HCT116 (cell line): ENCODE measurements around the gene CFAP57.
A peak's percentile ranks its signal among the peaks of the same experiment; 100 is the strongest.

Experiments
- EZH2 ChIP-seq: fragments of 200-600 bp; sonication (generic); IDR thresholded peaks from 2 replicates; pipeline ENCODE4 v1.6.1; 2017; ENCODE audit warnings: antibody characterized with exemption, mixed run types
- EZH2phosphoT487 ChIP-seq: fragments of 200-600 bp; IDR thresholded peaks from 2 replicates; pipeline ENCODE4 v1.6.1; 2018; ENCODE audit warnings: antibody characterized with exemption, borderline replicate concordance
- FOSL1 ChIP-seq: IDR thresholded peaks from 2 replicates; pipeline ENCODE4 v1.6.1; 2012; ENCODE audit warnings: low read depth
- POLR2AphosphoS5 ChIP-seq: IDR thresholded peaks from 2 replicates; pipeline ENCODE4 v1.6.1; 2011; ENCODE audit warnings: mild to moderate bottlenecking, low read depth, low read length, moderate library complexity
- SP1 ChIP-seq: IDR thresholded peaks from 2 replicates; pipeline ENCODE4 v1.6.1; 2012; ENCODE audit warnings: low read depth
- SRF ChIP-seq: IDR thresholded peaks from 2 replicates; pipeline ENCODE4 v1.6.1; 2012; ENCODE audit warnings: low read depth
- TF ChIP-seq, protein P1 (sequence below), 3 experiments: fragments of 200-600 bp in 1 of 3; sonication (generic) in 1 of 3; IDR thresholded peaks in 2 of 3; conservative IDR thresholded peaks in 1 of 3; 2 replicates each; pipeline ENCODE4 v1.5.1; 2012 to 2017; ENCODE audit warnings: low read depth in 2 of 3, low read length in 2 of 3, antibody characterized with exemption in 1 of 3, borderline replicate concordance in 1 of 3, control low read depth in 1 of 3, mild to moderate bottlenecking in 1 of 3, mixed read lengths in 1 of 3, mixed run types in 1 of 3, moderate library complexity in 1 of 3; ENCODE audit not compliant: insufficient read depth in 1 of 3

DNA sequence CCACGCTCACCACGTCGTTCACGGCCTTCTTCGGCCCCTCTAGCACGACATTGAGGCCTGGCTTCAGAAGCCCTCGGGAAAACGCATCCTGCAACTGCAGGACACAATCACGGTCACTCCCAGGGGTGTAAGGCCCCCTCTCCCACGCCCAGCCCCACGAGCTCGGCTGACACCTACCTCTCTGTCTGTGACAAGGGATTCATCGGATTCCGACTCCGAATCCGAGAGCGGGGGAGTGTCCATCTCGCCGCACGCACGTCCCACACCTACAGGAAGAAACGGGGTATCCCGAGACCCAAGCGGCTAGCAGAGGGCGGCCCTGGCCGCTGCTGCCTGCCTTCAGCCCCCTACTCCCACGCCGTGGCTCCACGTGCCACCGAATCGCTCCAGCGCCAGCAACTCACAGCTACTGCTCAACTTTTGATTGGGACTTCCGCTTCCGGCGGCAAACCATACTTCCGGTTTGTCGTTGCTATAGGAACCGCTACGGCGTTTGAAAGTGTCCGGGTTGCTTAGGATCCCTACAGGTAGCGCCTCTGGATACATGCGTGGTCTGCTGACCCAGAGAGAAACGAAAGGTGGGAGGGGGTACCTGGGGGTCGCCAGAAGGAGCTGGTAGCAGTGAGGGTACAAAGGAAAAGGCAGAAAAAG lies at the start of gene CFAP57, which contains the start of gene EBNA1BP2:
- TF ChIP-seq POLR2AphosphoS5 (peak; percentile 94), EZH2 (no peak), FOSL1 (no peak), SP1 (peak; percentile 52; the same call in 1 of the 2 replicates), EZH2phosphoT487 (no peak), SRF (no peak)
- TF ChIP-seq, protein P1, sequence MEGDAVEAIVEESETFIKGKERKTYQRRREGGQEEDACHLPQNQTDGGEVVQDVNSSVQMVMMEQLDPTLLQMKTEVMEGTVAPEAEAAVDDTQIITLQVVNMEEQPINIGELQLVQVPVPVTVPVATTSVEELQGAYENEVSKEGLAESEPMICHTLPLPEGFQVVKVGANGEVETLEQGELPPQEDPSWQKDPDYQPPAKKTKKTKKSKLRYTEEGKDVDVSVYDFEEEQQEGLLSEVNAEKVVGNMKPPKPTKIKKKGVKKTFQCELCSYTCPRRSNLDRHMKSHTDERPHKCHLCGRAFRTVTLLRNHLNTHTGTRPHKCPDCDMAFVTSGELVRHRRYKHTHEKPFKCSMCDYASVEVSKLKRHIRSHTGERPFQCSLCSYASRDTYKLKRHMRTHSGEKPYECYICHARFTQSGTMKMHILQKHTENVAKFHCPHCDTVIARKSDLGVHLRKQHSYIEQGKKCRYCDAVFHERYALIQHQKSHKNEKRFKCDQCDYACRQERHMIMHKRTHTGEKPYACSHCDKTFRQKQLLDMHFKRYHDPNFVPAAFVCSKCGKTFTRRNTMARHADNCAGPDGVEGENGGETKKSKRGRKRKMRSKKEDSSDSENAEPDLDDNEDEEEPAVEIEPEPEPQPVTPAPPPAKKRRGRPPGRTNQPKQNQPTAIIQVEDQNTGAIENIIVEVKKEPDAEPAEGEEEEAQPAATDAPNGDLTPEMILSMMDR (IDR thresholded peaks at IDR 0.05 in 2 of 3, conservative IDR thresholded peaks at IDR 0.05 in 1 of 3; ENCODE audit: borderline replicate concordance in 1 of 3, insufficient read depth in 1 of 3, low read depth in 2 of 3, low read length in 2 of 3): no peak
